Transverse colon (tissue), 4 donors: ENCODE data around the gene DDX51. TPM values are rescaled to one million over a fixed set of nuclear protein-coding genes. Genes with fewer than 3 reads are reported as not detected.

Experiments
- DNase-seq: peaks from one replicate; pipeline ENCODE4 v3.0.0-alpha.2; 2019
- H3K27ac ChIP-seq, 4 donors: fragments of 200-600 bp; sonication (generic); 2 replicates each; pipeline ENCODE4 v1.5.1; 2016 to 2018; ENCODE audit warnings: inconsistent platforms in 4 of 4
- H3K27me3 ChIP-seq: fragments of 200-600 bp; sonication (generic); 2 replicates; pipeline ENCODE4 v1.5.1; 2017; ENCODE audit warnings: inconsistent platforms
- H3K36me3 ChIP-seq, 4 donors: fragments of 200-600 bp; sonication (generic); 2 replicates each; pipeline ENCODE4 v1.5.1; 2017 to 2019; ENCODE audit warnings: inconsistent platforms in 4 of 4
- H3K4me1 ChIP-seq, 4 donors: fragments of 200-600 bp; sonication (generic); 2 replicates each; pipeline ENCODE4 v1.5.1; 2017 to 2020; ENCODE audit warnings: inconsistent platforms in 4 of 4
- H3K4me3 ChIP-seq, 4 donors: fragments of 200-600 bp; sonication (generic); 1 replicate in 1 of 4; 2 replicates in 3 of 4; pipeline versions ENCODE4 v1.5.1 to v1.6.1; 2017 to 2019; ENCODE audit warnings: inconsistent platforms in 4 of 4
- H3K9me3 ChIP-seq, 2 donors: fragments of 200-600 bp; sonication (generic); 2 replicates each; pipeline ENCODE4 v1.5.1; 2017 to 2019; ENCODE audit warnings: inconsistent platforms in 2 of 2
- CTCF ChIP-seq, 5 experiments: fragments of 200-600 bp in 3 of 5; fragments of 450-650 bp in 2 of 5; sonication (generic) in 3 of 5; IDR thresholded peaks; 1 replicate in 2 of 5; 2 replicates in 3 of 5; pipeline ENCODE4 v1.5.1; 2016 to 2017; ENCODE audit warnings: antibody characterized with exemption in 5 of 5, inconsistent platforms in 3 of 5, mild to moderate bottlenecking in 2 of 5, moderate library complexity in 1 of 5
- EP300 ChIP-seq: sonication (generic); formaldehyde crosslinking; IDR thresholded peaks from one replicate; pipeline ENCODE4 v1.6.1; 2017; ENCODE audit warnings: antibody characterized with exemption, low read depth
- POLR2A ChIP-seq: fragments of 450-650 bp; IDR thresholded peaks from one replicate; pipeline ENCODE4 v1.6.1; 2016; ENCODE audit warnings: antibody characterized with exemption, mild to moderate bottlenecking, moderate library complexity
- POLR2AphosphoS5 ChIP-seq, 3 donors: sonication (generic); formaldehyde crosslinking; IDR thresholded peaks; one replicate each; pipeline ENCODE4 v1.6.1; 2016; ENCODE audit warnings: antibody characterized with exemption in 3 of 3
- WGBS, 2 donors: methylation state at CpG; one replicate each; pipeline ENCODE4 v1.1.5; 2018; ENCODE audit warnings: low coverage in 1 of 2; 5-methylcytosine and 5-hydroxymethylcytosine counted together
- in situ Hi-C, 4 donors: fragments of 200-750 bp; cut with MboI; loops; one replicate each; pipeline versions ENCODE4 v1.15.0 to v1.15.1; 2017; ENCODE audit warnings: low sequenced_read_pairs in 3 of 4, low pct_ligation_motif_present in 1 of 4, low pct_unique_long_range_greater_than_20kb in 1 of 4
- intact Hi-C: fragments of 100-400 bp; cut with DNase I; formaldehyde crosslinking; loops from one replicate; pipeline ENCODE4 v1.15.1; 2023; ENCODE audit warnings: low total_unique reads
- total RNA-seq, 4 donors: library from RNA; depleted of rRNA; stranded (reverse); fragments of >200 nt; gene quantifications; one replicate each; pipeline ENCODE4 v1.1.0, GENCODE V29; 2016

The DDX51 gene
- total RNA-seq, 4 donors from 2014 or later = 5.3 to 52.7 (median 21.2) TPM

DNA sequence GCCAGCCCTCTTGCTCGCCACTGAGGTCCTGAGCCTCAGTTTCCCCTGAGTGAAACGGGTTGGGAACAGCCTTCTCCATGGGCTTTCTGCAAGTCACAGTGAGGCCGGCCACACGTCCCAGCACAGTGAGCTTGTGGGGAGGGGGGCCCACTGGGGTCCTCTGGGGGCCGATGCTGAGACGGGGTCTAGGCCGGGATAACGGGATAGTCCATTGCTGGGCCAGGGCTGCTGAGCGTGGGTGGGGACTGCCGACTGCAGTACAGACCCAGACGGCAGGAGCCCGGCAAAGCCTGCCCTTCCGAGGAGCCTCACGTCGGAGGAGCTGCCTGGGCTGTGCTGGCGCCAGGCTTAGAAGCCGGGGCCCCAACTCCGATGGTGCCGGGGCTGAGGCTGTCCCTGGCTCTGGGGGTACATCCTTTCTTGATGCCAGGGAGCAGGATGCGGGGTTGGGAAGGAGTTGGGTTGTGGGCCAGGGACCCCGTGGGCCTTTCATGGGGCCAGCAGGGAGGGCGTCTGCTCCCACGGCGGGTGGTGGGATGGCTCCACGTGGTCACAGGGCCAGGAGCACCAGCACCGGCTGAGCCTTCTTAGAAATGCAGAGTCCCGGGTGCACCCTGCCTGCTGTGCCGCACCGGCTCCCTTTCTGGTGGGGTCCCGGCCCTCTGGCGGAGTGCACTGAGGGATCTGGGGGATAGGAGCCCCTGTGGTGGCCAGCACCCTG, 24.4 kb upstream of the DDX51 start:
- no peak for TF ChIP-seq POLR2A
- TF ChIP-seq CTCF (IDR thresholded peaks at IDR 0.05) = no peak
- no peak for TF ChIP-seq EP300
- no peak for TF ChIP-seq POLR2AphosphoS5 (IDR thresholded peaks at IDR 0.05)
- WGBS, 2 donors = 86% methylated on average over 21 of the region's 31 CpGs; no CpG with 5 or more reads in 1 of the 2 donors
- Histone ChIP-seq H3K4me3 (no peak overlapping the region), H3K27me3 (peaks cover 30% of the 10 kb centered on the region), H3K9me3 (no peaks in the 10 kb centered on the region), H3K27ac (no peak overlapping the region), H3K36me3 (no peaks in the 10 kb centered on the region), H3K4me1 (no peaks in the 10 kb centered on the region)
- intact Hi-C loops (no loop called here), in situ Hi-C loops (no loop called here)
- DNase-seq = no peak

DNA sequence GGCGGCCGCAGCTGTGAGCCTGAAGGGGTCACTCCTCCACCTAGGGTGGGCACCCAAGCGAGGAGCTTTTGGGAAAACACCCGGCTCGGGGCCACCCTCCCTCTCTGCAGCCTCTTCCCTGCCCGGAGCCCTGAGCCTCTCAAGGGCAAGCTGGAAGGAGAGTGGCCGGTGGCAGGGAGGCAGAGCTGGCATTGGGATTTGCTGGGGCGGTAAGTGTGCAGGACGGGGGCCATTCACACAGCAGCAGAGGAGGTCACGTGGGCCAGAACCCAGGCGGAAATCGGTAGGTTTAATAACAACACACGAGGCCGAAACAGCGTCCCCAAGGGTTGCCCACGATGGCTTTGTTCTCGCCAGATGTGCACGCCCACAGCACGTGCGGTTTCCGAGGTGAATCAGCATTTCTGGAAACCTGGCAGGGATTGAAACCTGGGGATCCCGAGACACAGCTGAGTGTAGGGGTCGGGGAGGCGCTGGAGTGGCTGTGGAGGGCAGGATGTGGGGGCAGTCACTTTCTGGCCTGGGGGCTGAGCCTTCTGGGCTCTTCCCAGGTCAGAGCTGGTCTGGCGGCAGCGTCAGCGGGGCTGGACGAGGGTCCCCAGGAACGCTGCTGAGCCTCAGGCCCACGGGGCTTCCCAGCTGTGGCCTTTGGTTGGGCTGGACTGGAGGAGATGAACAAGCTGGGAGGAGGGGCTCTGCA, 23.6 kb upstream of the DDX51 start:
- DNase-seq = no peak
- in situ Hi-C loops (no loop called here), intact Hi-C loops (no loop called here)
- peaks cover 0 to 6% (median under 1%) of the 10 kb centered on the region in 4 donors for H3K4me1 ChIP-seq
- TF ChIP-seq EP300 (no peak), POLR2A (no peak), CTCF (IDR thresholded peaks at IDR 0.05) (no peak), POLR2AphosphoS5 (IDR thresholded peaks at IDR 0.05) (no peak)
- H3K9me3 ChIP-seq = no peaks in the 10 kb centered on the region
- WGBS, 2 donors = 72 to 100% methylated on average over 1 to 30 of the region's 30 CpGs
- H3K36me3 ChIP-seq = no peaks in the 10 kb centered on the region
- peaks cover 27% of the 10 kb centered on the region for H3K27me3 ChIP-seq
- no peak overlapping the region for H3K27ac ChIP-seq
- no peak overlapping the region for H3K4me3 ChIP-seq

DNA sequence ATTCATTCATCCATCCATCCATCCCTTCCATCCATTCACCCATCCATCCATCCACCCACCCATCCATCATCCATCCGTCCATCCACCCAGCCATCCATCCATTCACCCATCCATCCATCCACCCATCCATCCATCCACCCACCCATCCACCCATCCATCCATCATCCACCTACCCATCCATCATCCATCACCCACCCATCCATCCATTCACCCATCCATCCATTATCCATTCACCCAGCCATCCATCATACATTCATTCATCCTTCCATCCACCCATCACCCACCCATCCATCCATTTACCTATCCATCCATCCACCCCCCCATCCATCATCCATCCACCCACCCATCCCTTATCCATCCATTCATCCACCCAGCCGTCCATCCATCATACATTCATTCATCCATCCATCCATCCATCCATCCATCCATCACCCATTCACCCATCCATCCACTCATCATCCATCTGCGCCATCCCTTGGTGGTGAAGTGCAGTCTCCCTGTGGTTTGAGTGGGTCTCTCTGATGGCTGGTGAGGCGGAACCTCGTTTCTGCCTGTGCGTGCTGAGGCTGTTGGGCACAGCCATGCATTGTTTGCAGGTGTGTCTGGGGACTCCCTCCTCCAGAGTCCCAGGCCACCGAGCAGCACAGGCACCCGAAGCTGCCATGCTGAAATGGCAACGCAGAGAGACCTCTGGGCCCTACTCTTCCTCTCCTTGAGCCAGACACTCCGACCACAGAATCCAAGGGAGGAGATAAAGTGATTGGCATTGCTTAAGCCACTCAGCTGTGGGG, 22.9 kb upstream of the DDX51 start:
- in situ Hi-C loops = no loop called here
- WGBS, 2 donors = 91 to 100% methylated on average over 2 to 10 of the region's 10 CpGs
- no peaks in the 10 kb centered on the region for H3K9me3 ChIP-seq
- H3K4me3 ChIP-seq = no peak overlapping the region
- DNase-seq = no peak
- intact Hi-C loops = no loop called here
- no peak overlapping the region for H3K27ac ChIP-seq
- TF ChIP-seq CTCF (IDR thresholded peaks at IDR 0.05) (no peak), EP300 (no peak), POLR2A (no peak), POLR2AphosphoS5 (IDR thresholded peaks at IDR 0.05) (no peak)
- no peaks in the 10 kb centered on the region for H3K36me3 ChIP-seq
- peaks cover 0 to 8% (median 4%) of the 10 kb centered on the region in 4 donors for H3K4me1 ChIP-seq
- H3K27me3 ChIP-seq = peaks cover 20% of the 10 kb centered on the region

GRCh38 chr12:132166093-132166492, 22.0 kb upstream of the DDX51 start:
- TF ChIP-seq POLR2AphosphoS5 (IDR thresholded peaks at IDR 0.05) (no peak), POLR2A (no peak)
- no peaks in the 10 kb centered on the region for H3K9me3 ChIP-seq
- DNase-seq = no peak
- no peak overlapping the region for H3K4me3 ChIP-seq
- no peak overlapping the region for H3K27ac ChIP-seq
- H3K27me3 ChIP-seq = peaks cover 11% of the 10 kb centered on the region
- in situ Hi-C loops = no loop called here
- 82 to 83% methylated on average over 2 of the region's 2 CpGs for WGBS, 2 donors
- H3K4me1 ChIP-seq = peaks cover 0 to 8% (median 4%) of the 10 kb centered on the region in 4 donors
- intact Hi-C loops = no loop called here
- no peaks in the 10 kb centered on the region for H3K36me3 ChIP-seq
